Esophagus squamous epithelium (tissue), 5 donors: ENCODE results near the gene DNMT3A. TPM values are rescaled to one million over a fixed set of nuclear protein-coding genes. Genes with fewer than 3 reads are reported as not detected.

Experiments used
- DNase-seq: peaks from one replicate; lab custom pipeline; 2025; lab: John Stamatoyannopoulos, UW
- H3K27ac ChIP-seq, 4 donors: fragments of 200-600 bp; sonication (generic); one replicate each; pipeline ENCODE4 v1.5.1; 2016 to 2019; ENCODE audit warnings: mild to moderate bottlenecking in 1 of 4
- H3K27me3 ChIP-seq, 4 donors: fragments of 200-600 bp; sonication (generic); 1 replicate in 3 of 4; 2 replicates in 1 of 4; pipeline versions ENCODE4 v1.5.1 to v1.6.0; 2017 to 2021; ENCODE audit warnings: antibody characterized with exemption in 1 of 4
- H3K36me3 ChIP-seq, 3 donors: fragments of 200-600 bp; sonication (generic); one replicate each; pipeline ENCODE4 v1.5.1; 2016 to 2019
- H3K4me1 ChIP-seq, 3 donors: fragments of 200-600 bp; sonication (generic); one replicate each; pipeline ENCODE4 v1.5.1; 2017 to 2019
- H3K4me3 ChIP-seq, 4 donors: fragments of 200-600 bp; sonication (generic); 1 replicate in 3 of 4; 2 replicates in 1 of 4; pipeline ENCODE4 v1.5.1; 2016 to 2019; ENCODE audit warnings: mild to moderate bottlenecking in 2 of 4, moderate library complexity in 1 of 4
- H3K9me3 ChIP-seq, 3 donors: fragments of 200-600 bp; sonication (generic); one replicate each; pipeline ENCODE4 v1.5.1; 2016 to 2019
- POLR2A ChIP-seq, 4 donors: fragments of 450-650 bp; IDR thresholded peaks; one replicate each; pipeline ENCODE4 v1.6.1; 2017; ENCODE audit warnings: antibody characterized with exemption in 4 of 4, mild to moderate bottlenecking in 4 of 4, moderate library complexity in 3 of 4
- WGBS, 2 donors: methylation state at CpG; one replicate each; pipeline ENCODE4 v1.1.5; 2018; 5-methylcytosine and 5-hydroxymethylcytosine counted together
- intact Hi-C: fragments of 100-400 bp; cut with DNase I; formaldehyde crosslinking; loops from one replicate; pipeline ENCODE4 v1.15.0; 2022
- total RNA-seq, 4 donors: library from RNA; depleted of rRNA; stranded (reverse); fragments of >200 nt; gene quantifications; one replicate each; pipeline ENCODE4 v1.1.0, GENCODE V29; 2016
- TF ChIP-seq, protein P1 (sequence below), 6 experiments: fragments of 450-650 bp in 4 of 6; fragments of 200-600 bp in 2 of 6; sonication (generic) in 2 of 6; IDR thresholded peaks; one replicate each; pipeline ENCODE4 v1.5.1; 2016 to 2019; ENCODE audit warnings: antibody characterized with exemption in 6 of 6, mild to moderate bottlenecking in 4 of 6, moderate library complexity in 4 of 6
- donor health status: DM: yes; HTN: yes; CAD: no.

DNMT3A gene
- total RNA-seq, 4 donors from 2014 or later, result 4.1 to 13.6 (median 8.2) TPM

DNA sequence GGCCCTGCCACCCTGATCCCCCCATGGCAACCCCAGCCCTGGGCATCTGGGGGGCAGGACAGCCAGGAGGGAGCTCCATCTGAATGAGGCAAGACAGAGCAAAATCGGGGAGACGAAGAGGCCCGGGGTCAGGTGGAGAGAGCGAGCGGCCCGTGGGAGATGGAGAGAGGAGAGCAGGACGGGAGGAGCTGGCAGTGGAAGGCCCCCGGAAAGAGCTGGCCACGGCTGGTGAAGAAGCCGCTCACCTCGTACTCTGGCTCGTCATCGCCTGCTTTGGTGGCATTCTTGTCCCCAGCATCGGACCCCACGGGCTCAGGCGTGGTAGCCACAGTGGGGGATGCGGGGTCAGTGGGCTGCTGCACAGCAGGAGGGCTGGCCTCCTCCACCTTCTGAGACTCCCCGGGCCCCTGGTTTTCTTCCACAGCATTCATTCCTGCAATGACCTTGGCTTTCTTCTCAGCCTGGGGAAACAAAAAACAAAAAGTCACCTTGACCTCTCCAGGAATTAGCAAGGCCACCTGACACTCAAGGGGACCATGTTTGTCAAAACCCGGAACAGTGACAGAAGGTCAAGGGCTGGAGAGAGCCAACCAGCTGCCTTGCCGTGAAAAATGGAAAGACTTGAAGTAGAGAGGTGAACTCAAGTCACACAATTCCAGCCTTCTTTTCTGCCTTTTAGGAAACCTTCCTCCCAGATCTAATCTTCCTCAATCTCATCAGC lies 93.8 kb downstream of the DNMT3A start:
- intact Hi-C loops, result no loop called here
- H3K4me1 ChIP-seq, result peaks cover 10 to 26% (median 11%) of the 10 kb centered on the region in 3 donors
- no peak for DNase-seq
- no peak overlapping the region for H3K4me3 ChIP-seq
- peaks cover 22 to 67% (median 28%) of the 10 kb centered on the region in 3 donors for H3K36me3 ChIP-seq
- H3K9me3 ChIP-seq, result no peaks in the 10 kb centered on the region
- H3K27me3 ChIP-seq, result no peaks in the 10 kb centered on the region
- WGBS, 2 donors, result 92 to 95% methylated on average over 16 to 18 of the region's 20 CpGs
- TF ChIP-seq, protein P1, sequence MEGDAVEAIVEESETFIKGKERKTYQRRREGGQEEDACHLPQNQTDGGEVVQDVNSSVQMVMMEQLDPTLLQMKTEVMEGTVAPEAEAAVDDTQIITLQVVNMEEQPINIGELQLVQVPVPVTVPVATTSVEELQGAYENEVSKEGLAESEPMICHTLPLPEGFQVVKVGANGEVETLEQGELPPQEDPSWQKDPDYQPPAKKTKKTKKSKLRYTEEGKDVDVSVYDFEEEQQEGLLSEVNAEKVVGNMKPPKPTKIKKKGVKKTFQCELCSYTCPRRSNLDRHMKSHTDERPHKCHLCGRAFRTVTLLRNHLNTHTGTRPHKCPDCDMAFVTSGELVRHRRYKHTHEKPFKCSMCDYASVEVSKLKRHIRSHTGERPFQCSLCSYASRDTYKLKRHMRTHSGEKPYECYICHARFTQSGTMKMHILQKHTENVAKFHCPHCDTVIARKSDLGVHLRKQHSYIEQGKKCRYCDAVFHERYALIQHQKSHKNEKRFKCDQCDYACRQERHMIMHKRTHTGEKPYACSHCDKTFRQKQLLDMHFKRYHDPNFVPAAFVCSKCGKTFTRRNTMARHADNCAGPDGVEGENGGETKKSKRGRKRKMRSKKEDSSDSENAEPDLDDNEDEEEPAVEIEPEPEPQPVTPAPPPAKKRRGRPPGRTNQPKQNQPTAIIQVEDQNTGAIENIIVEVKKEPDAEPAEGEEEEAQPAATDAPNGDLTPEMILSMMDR (IDR thresholded peaks at IDR 0.05), result no peak
- TF ChIP-seq POLR2A (IDR thresholded peaks at IDR 0.05), result no peak
- H3K27ac ChIP-seq, result no peak overlapping the region

DNA sequence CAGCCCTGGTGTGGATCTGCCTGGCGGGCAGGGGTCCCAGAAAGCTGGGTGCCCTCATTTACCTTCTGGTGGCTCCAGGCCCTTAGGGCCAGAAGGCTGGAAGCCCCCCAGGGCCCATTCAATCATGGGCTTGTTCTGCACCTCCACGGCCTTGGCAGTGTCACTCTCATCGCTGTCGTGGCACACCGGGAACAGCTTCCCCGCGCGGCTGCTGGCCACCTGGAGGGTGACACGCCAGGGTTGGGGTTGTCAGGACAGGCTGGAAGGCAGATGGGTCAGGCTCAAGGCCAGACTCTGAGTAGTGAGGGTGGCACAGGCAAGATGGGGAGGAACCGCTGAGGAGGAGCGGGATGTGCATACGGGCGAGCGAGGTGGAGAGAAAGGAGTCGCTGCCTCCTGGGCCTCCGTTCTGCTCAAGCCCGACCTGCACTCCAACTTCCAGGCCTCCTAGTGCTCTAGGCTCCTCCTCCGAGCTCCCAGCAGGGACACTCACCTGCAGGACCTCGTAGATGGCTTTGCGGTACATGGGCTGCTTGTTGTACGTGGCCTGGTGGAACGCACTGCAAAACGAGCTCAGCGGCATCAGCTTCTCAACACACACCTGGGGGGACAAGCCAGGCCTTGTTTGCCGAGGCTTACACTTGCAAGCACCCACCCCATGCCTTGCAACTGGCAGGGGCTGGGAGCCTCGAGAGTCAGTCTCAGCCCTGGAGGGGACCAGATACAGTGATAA lies 95.0 kb downstream of the DNMT3A start:
- TF ChIP-seq POLR2A (IDR thresholded peaks at IDR 0.05), result no peak
- TF ChIP-seq, protein P1 (IDR thresholded peaks at IDR 0.05), result no peak
- no peak for DNase-seq
- peaks cover 23 to 79% (median 28%) of the 10 kb centered on the region in 3 donors for H3K36me3 ChIP-seq

DNA sequence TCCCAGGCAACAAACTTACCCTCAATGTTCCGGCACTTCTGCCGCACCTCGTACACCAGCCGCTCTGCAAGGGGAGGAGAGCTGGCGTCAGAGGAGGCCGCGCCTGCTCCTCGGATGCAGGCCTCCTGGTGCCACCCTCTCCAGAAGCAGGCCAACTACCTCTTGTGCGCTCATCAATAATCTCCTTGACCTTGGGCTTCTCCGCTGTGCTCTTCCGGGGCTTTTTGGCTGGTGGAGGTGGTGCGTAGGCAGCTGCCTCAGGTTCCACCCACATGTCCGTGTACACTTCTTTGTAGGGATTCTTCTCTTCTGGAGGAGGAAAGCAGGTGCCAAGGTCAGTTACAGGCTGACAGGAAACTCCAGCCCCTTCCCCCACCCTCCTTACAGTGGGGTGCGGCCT lies 95.7 kb downstream of the DNMT3A start:
- peaks cover 0 to 7% (median under 1%) of the 10 kb centered on the region in 3 donors for H3K4me1 ChIP-seq

More for the DNA sequence above, 95.0 kb downstream of the DNMT3A start:
- no peak overlapping the region for H3K4me3 ChIP-seq
- H3K27me3 ChIP-seq, result no peaks in the 10 kb centered on the region
- peaks cover 7 to 14% (median 7%) of the 10 kb centered on the region in 3 donors for H3K4me1 ChIP-seq
- WGBS, 2 donors, result 92% methylated on average over 14 to 16 of the region's 26 CpGs
- intact Hi-C loops, result no loop called here
- no peak overlapping the region for H3K27ac ChIP-seq
- H3K9me3 ChIP-seq, result no peaks in the 10 kb centered on the region

DNA sequence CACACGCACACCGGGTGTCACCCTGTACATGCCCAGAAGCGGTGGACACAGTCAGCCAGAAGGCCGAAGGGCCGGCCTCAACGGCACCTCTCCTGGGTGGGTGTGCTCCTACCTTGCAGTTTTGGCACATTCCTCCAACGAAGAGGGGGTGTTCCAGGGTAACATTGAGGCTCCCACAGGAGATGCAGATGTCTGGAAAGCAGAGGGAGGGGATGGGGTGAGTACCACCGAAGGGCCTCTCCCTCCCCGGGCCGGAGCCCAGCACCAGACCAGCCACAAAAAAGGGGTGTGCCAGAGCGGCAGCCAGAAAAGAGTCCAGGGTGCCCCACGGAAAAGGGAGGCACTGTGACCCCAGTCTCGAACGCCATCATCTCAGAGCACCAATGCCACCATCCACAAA lies 96.6 kb downstream of the DNMT3A start:
- Histone ChIP-seq H3K36me3 (peaks cover 28 to 95% (median 36%) of the 10 kb centered on the region in 3 donors), H3K9me3 (no peaks in the 10 kb centered on the region), H3K27me3 (no peaks in the 10 kb centered on the region), H3K4me3 (no peak overlapping the region), H3K27ac (no peak overlapping the region), H3K4me1 (no peaks in the 10 kb centered on the region)
- WGBS, 2 donors, result 92 to 97% methylated on average over 11 to 12 of the region's 14 CpGs
- DNase-seq, result no peak
- TF ChIP-seq POLR2A (IDR thresholded peaks at IDR 0.05), result no peak
- TF ChIP-seq, protein P1 (IDR thresholded peaks at IDR 0.05), result no peak
- intact Hi-C loops, result no loop called here

More for the DNA sequence above, 95.7 kb downstream of the DNMT3A start:
- 93% methylated on average over 8 to 13 of the region's 14 CpGs for WGBS, 2 donors
- no peak for DNase-seq
- no peak for TF ChIP-seq POLR2A (IDR thresholded peaks at IDR 0.05)
- no peak overlapping the region for H3K27ac ChIP-seq
- no peaks in the 10 kb centered on the region for H3K27me3 ChIP-seq
- intact Hi-C loops, result no loop called here
- no peak overlapping the region for H3K4me3 ChIP-seq
- H3K9me3 ChIP-seq, result no peaks in the 10 kb centered on the region
- H3K36me3 ChIP-seq, result peaks cover 28 to 87% (median 28%) of the 10 kb centered on the region in 3 donors

DNA sequence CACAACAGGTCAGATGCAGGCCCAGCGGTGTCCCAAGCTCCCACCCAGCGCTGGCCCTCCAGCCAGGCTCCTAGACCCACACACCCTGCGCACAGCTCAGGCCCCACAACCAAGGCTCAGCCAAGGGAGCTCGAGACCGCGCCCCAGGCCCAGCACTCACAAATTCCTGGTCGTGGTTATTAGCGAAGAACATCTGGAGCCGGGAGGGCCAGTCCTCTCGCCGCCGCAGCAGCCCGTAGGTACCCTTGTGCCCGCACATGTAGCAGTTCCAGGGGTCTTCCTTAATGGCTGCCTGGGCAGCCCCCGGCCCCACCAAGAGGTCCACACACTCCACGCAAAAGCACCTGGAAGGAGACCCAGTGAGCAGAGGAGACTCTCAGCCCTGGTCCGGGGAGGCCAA lies 97.7 kb downstream of the DNMT3A start:
- Histone ChIP-seq H3K4me1 (no peaks in the 10 kb centered on the region), H3K27me3 (no peaks in the 10 kb centered on the region), H3K4me3 (no peak overlapping the region), H3K9me3 (no peaks in the 10 kb centered on the region), H3K36me3 (peaks cover 33 to 99% (median 38%) of the 10 kb centered on the region in 3 donors), H3K27ac (no peak overlapping the region)
- DNase-seq, result no peak
- intact Hi-C loops, result no loop called here
- TF ChIP-seq POLR2A (IDR thresholded peaks at IDR 0.05), result no peak
- TF ChIP-seq, protein P1 (IDR thresholded peaks at IDR 0.05), result no peak
- no CpG with 5 or more reads among the region's 17 CpGs for WGBS, 2 donors
